Measurements from ENCODE around the gene FIGNL2.

Gene FIGNL2

DNA sequence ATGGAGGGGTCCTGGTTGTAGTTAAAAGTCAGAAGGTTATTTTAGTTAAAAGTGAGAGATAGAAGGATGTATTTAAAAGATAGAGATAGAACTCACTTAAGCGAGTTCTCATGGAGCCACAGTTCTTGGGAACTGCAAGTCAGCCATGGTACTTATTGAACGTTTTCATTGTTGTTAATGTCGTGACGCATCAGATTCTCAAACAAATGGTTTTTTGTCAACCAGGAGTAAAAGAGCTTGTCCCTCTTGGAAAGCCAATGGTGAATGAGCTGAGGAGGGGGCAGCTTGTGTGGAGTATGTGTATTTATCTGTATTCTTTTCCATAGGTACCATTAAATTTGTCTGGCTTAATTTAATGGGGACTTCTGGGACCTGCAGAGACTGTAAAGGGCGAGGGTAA, 68.6 kb downstream of the FIGNL2 start:
- Histone ChIP-seq H3K27ac (no peak overlapping the region), H2AFZ (no peak overlapping the region), H3K4me1 (no peaks in the 10 kb centered on the region), H3K79me2 (no peaks in the 10 kb centered on the region), H3K27me3 (ENCODE audit: control insufficient read depth, insufficient read depth, low read length) (no peaks in the 10 kb centered on the region), H3K9me3 (ENCODE audit: control insufficient read depth, low read length) (no peaks in the 10 kb centered on the region), H3K36me3 (ENCODE audit: control insufficient read depth, insufficient read depth, low read length) (no peaks in the 10 kb centered on the region), H3K9ac (no peak overlapping the region), H3K4me3 (ENCODE audit: low read depth, low read length) (no peak overlapping the region), H3K4me2 (ENCODE audit: low read length) (no peak overlapping the region)
- TF ChIP-seq, protein P1, sequence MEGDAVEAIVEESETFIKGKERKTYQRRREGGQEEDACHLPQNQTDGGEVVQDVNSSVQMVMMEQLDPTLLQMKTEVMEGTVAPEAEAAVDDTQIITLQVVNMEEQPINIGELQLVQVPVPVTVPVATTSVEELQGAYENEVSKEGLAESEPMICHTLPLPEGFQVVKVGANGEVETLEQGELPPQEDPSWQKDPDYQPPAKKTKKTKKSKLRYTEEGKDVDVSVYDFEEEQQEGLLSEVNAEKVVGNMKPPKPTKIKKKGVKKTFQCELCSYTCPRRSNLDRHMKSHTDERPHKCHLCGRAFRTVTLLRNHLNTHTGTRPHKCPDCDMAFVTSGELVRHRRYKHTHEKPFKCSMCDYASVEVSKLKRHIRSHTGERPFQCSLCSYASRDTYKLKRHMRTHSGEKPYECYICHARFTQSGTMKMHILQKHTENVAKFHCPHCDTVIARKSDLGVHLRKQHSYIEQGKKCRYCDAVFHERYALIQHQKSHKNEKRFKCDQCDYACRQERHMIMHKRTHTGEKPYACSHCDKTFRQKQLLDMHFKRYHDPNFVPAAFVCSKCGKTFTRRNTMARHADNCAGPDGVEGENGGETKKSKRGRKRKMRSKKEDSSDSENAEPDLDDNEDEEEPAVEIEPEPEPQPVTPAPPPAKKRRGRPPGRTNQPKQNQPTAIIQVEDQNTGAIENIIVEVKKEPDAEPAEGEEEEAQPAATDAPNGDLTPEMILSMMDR (IDR thresholded peaks at IDR 0.05): no peak

DNA sequence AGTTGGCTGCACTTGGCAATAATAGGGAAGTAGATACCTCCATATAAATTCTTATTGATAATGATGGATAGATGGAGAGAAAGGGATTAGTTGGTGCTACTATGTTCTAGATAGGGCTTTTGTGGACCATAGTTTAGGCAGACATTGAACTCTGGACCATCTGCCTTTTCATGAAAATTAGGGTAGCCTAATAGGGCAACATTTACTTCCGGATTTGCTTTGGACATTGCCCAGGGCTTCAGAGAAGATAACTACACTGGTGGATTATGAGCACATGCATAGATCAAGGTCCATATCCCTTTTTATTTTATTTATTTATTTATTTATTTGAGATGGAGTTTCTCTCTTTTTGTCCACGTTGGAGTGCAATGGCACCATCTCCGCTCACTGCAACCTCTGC, 70.5 kb downstream of the FIGNL2 start:
- Histone ChIP-seq H3K4me2 (ENCODE audit: low read length) (no peak overlapping the region), H2AFZ (no peak overlapping the region), H3K79me2 (no peaks in the 10 kb centered on the region), H3K36me3 (ENCODE audit: control insufficient read depth, insufficient read depth, low read length) (no peaks in the 10 kb centered on the region), H3K9me3 (ENCODE audit: control insufficient read depth, low read length) (no peaks in the 10 kb centered on the region), H3K27me3 (ENCODE audit: control insufficient read depth, insufficient read depth, low read length) (no peaks in the 10 kb centered on the region), H3K4me1 (no peaks in the 10 kb centered on the region), H3K27ac (no peak overlapping the region), H3K9ac (no peak overlapping the region), H3K4me3 (ENCODE audit: low read depth, low read length) (no peak overlapping the region)
- TF ChIP-seq, protein P1 (IDR thresholded peaks at IDR 0.05): no peak

DNA sequence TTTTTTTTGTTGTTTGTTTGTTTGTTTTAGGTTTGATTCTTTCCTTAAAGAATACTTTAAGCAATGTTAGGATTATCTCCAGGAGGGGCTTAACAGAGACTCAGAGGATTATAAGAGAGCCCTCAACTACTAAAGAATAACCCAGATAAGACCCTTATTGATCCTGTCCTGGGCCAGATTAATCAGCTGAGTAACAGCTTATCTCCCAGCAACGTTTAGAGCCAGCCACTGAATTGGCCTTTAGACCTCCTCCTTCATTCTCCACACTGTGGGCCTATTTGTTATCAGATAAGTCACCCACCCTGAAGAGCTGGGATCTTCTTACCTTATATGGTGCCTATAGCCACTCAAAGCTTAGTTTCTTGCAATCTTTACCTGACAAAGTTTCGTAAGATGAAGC, 71.1 kb downstream of the FIGNL2 start:
- Histone ChIP-seq H2AFZ (no peak overlapping the region), H3K27me3 (ENCODE audit: control insufficient read depth, insufficient read depth, low read length) (no peaks in the 10 kb centered on the region), H3K9me3 (ENCODE audit: control insufficient read depth, low read length) (no peaks in the 10 kb centered on the region), H3K79me2 (no peaks in the 10 kb centered on the region), H3K36me3 (ENCODE audit: control insufficient read depth, insufficient read depth, low read length) (no peaks in the 10 kb centered on the region), H3K9ac (no peak overlapping the region), H3K4me2 (ENCODE audit: low read length) (no peak overlapping the region), H3K27ac (no peak overlapping the region), H3K4me1 (no peaks in the 10 kb centered on the region), H3K4me3 (ENCODE audit: low read depth, low read length) (no peak overlapping the region)
- TF ChIP-seq, protein P1 (IDR thresholded peaks at IDR 0.05): no peak

DNA sequence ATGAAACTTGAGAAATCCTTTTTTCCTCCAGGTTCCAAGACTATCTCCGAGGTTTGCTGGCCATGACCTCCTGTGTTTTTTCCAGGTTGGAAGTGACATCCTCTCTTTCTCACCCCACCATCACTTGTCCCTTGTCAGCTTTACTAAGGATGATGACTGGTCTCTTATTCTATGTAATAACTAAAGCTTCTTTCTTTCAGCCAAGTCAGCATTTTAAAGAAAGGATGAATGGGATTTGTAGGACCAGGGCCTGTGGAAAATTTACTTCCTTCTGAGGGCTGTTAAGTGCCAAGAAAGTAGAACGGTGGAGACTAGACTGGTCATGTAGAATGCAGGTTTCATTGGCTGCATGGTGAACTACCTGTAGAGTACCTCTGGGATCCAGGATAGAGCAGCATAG, 73.6 kb downstream of the FIGNL2 start:
- Histone ChIP-seq H3K4me3 (ENCODE audit: low read depth, low read length) (no peak overlapping the region), H3K4me1 (no peaks in the 10 kb centered on the region), H3K27ac (no peak overlapping the region), H3K9ac (no peak overlapping the region), H3K36me3 (ENCODE audit: control insufficient read depth, insufficient read depth, low read length) (no peaks in the 10 kb centered on the region), H2AFZ (no peak overlapping the region), H3K27me3 (ENCODE audit: control insufficient read depth, insufficient read depth, low read length) (no peaks in the 10 kb centered on the region), H3K9me3 (ENCODE audit: control insufficient read depth, low read length) (no peaks in the 10 kb centered on the region), H3K79me2 (no peaks in the 10 kb centered on the region), H3K4me2 (ENCODE audit: low read length) (no peak overlapping the region)
- TF ChIP-seq, protein P1 (IDR thresholded peaks at IDR 0.05): no peak

DNA sequence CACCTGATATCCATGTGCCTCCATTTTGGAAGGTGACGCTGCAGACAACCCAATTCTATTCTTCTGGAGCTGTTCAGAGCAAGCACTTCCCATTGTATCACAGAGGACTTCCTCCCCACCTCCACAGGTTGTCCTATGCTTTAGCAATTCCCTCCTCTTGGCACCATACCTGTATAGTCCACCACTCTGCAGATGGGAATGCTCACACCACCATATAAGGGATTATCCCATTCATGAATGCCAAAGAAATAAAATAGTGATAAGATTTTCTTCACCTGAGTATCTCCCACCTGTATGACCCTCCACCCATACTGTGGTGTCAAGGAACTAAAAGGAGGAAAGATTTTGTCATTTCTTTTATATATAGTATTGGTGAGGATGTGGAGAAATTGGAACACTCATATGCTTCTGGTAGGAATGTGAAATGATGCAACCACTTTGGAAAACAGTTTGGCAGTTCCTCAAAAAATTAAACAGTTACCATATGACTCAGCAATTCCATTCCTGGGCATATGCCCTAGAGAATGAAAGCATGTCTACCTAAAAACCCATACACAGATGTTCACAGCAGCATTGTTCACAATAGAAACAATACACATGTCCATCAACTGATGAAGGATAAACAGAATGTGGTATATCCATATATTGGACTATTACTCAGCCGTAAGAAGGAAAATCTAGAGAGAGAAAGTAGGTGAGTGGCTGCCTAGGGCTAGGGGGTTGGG, 75.2 kb downstream of the FIGNL2 start:
- no peaks in the 10 kb centered on the region for H3K27me3 ChIP-seq (ENCODE audit: control insufficient read depth, insufficient read depth, low read length)
- TF ChIP-seq, protein P1 (IDR thresholded peaks at IDR 0.05): no peak

More for the DNA sequence above, 75.2 kb downstream of the FIGNL2 start:
- Histone ChIP-seq H3K9ac (no peak overlapping the region), H3K4me2 (ENCODE audit: low read length) (no peak overlapping the region), H3K27ac (no peak overlapping the region), H3K79me2 (no peaks in the 10 kb centered on the region), H3K4me3 (ENCODE audit: low read depth, low read length) (no peak overlapping the region), H2AFZ (no peak overlapping the region), H3K4me1 (no peaks in the 10 kb centered on the region), H3K36me3 (ENCODE audit: control insufficient read depth, insufficient read depth, low read length) (no peaks in the 10 kb centered on the region), H3K9me3 (ENCODE audit: control insufficient read depth, low read length) (no peaks in the 10 kb centered on the region)

All from parathyroid adenoma (tissue), 2 donors.